Measurements from ENCODE around the gene SGK2. TPM values are rescaled to one million over a fixed set of nuclear protein-coding genes. Genes with fewer than 3 reads are reported as not detected.

SGK2 gene
- total and polyA plus RNA-seq, 2 of the 13 experiments (the other 11 are each of a cell fraction or from before 2014, with no cell fraction given), result 6.2 to 29.4 TPM

GRCh38 chr20:43567477-43567876 lies 8.7 kb downstream of the SGK2 start:
- 92% methylated on average over 9 of the region's 9 CpGs for WGBS (ENCODE audit: low lambda C conversion rate)

DNA sequence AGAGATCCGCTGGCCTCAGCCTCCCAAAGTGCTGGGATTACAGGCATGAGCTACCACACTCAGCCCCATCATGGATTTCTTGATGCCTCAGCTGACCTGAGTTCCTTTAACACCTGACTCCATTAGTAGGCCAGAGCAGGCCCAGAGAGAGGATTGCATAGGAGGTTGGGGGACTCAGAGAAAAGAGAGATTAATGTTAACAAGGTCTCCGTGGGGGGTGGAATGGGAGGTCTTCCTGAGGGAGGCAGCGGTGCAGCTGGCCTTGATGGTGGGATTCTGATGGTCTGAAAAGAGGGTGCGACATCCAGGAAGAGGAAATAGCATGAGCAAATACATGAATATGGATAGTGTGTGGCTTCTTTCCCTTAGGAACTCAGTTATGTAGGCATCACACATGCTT lies 9.9 kb downstream of the SGK2 start:
- DNase-seq (ENCODE audit: low spot score) (no peak), ATAC-seq (no peak), FAIRE-seq (no peak)
- no peaks in the 10 kb centered on the region for H3K79me2 ChIP-seq (ENCODE audit: insufficient read depth, low read length)
- H2AFZ ChIP-seq (ENCODE audit: low read length), result no peak overlapping the region
- no peak overlapping the region for H3K4me3 ChIP-seq (replicated peaks in 1 of 3; ENCODE audit: insufficient read depth in 1 of 3, low read depth in 2 of 3, low read length in 3 of 3)
- TF ChIP-seq DPF2 (CRISPR knock-in tag; IDR thresholded peaks at IDR 0.05; ENCODE audit: borderline replicate concordance, low read depth), result no peak
- TF ChIP-seq ZNF34 (CRISPR knock-in tag; IDR thresholded peaks at IDR 0.05; ENCODE audit: borderline replicate concordance), result no peak
- TF ChIP-seq ZNF280D (CRISPR knock-in tag; IDR thresholded peaks at IDR 0.05), result no peak
- TF ChIP-seq HES4 (CRISPR knock-in tag; IDR thresholded peaks at IDR 0.05; ENCODE audit: borderline replicate concordance), result no peak
- no peak for TF ChIP-seq ZBTB37 (CRISPR knock-in tag; IDR thresholded peaks at IDR 0.05)
- no peak for TF ChIP-seq AKAP8 (CRISPR knock-in tag; IDR thresholded peaks at IDR 0.05)
- in situ Hi-C loops (cut with HindIII; ENCODE audit: extremely low pct_ligation_motif_present, low pct_unique_long_range_greater_than_20kb), result no loop called here
- no TSS peak for BruUV-seq (replicated peaks)
- no peak overlapping the region for H3K4me2 ChIP-seq (ENCODE audit: low read depth, low read length)
- peaks cover 0 to 19% of the 10 kb centered on the region in 2 experiments; a peak in 4 of 5 replicates for H3K36me3 ChIP-seq (replicated peaks in 1 of 2; ENCODE audit: control insufficient read depth in 1 of 2, insufficient read depth in 2 of 2, low read length in 2 of 2)
- intact Hi-C loops (cut with micrococcal nuclease; ENCODE audit: unreplicated experiment), result no loop called here
- CTCF ChIA-PET (ENCODE audit: low intra/inter-chr PET ratio, low total read pairs), result no interaction called here
- 95% methylated on average over 4 of the region's 4 CpGs for WGBS (ENCODE audit: low lambda C conversion rate)
- no peak overlapping the region for H3K27ac ChIP-seq (ENCODE audit: extremely low read length, insufficient read depth, low read length)
- H3K9me3 ChIP-seq (ENCODE audit: low read length), result no peaks in the 10 kb centered on the region
- no peaks in the 10 kb centered on the region for H4K20me1 ChIP-seq (ENCODE audit: insufficient read depth, low read length)
- H3K4me1 ChIP-seq (ENCODE audit: insufficient read depth, low read length), result peaks cover 11% of the 10 kb centered on the region
- POLR2A ChIA-PET, result interaction anchor here (1.2 to 9.7 kb wide), 3 partner anchors 10 to 34 kb away, joined by 3 to 109 read pairs (median 13); partner anchors contain the start of genes IFT52 and SGK2
- no peak overlapping the region for H3K9ac ChIP-seq (ENCODE audit: insufficient read depth, low read depth, low read length)
- no peaks in the 10 kb centered on the region for H3K27me3 ChIP-seq (ENCODE audit: control insufficient read depth in 1 of 2, insufficient read depth in 2 of 2, low read length in 2 of 2)

More at GRCh38 chr20:43567477-43567876, 8.7 kb downstream of the SGK2 start:
- no peak for DNase-seq (ENCODE audit: low spot score)
- no peaks in the 10 kb centered on the region for H3K4me1 ChIP-seq (ENCODE audit: insufficient read depth, low read length)
- H4K20me1 ChIP-seq (ENCODE audit: insufficient read depth, low read length), result no peaks in the 10 kb centered on the region
- H3K79me2 ChIP-seq (ENCODE audit: insufficient read depth, low read length), result no peaks in the 10 kb centered on the region
- no peak for TF ChIP-seq ZNF451 (CRISPR knock-in tag; IDR thresholded peaks at IDR 0.05)
- TF ChIP-seq NFYB (CRISPR knock-in tag; IDR thresholded peaks at IDR 0.05), result no peak
- TF ChIP-seq PHF8 (CRISPR knock-in tag; IDR thresholded peaks at IDR 0.05), result 0 out of 2 replicates have a peak, but pooled peaks have one; percentile 25
- TF ChIP-seq HOXD1 (CRISPR knock-in tag; IDR thresholded peaks at IDR 0.05), result no peak
- no peak overlapping the region for H3K27ac ChIP-seq (ENCODE audit: extremely low read length, insufficient read depth, low read length)
- ChIA-PET CTCF (ENCODE audit: low intra/inter-chr PET ratio, low total read pairs) (no interaction called here), POLR2A (no interaction called here)
- no peak for FAIRE-seq
- in situ Hi-C loops (cut with HindIII; ENCODE audit: extremely low pct_ligation_motif_present, low pct_unique_long_range_greater_than_20kb), result no loop called here
- H3K9me3 ChIP-seq (ENCODE audit: low read length), result no peaks in the 10 kb centered on the region
- no TSS peak for BruUV-seq (replicated peaks)
- H3K27me3 ChIP-seq (ENCODE audit: control insufficient read depth in 1 of 2, insufficient read depth in 2 of 2, low read length in 2 of 2), result no peaks in the 10 kb centered on the region
- H3K4me3 ChIP-seq (replicated peaks in 1 of 3; ENCODE audit: insufficient read depth in 1 of 3, low read depth in 2 of 3, low read length in 3 of 3), result no peak overlapping the region
- H3K36me3 ChIP-seq (replicated peaks in 1 of 2; ENCODE audit: control insufficient read depth in 1 of 2, insufficient read depth in 2 of 2, low read length in 2 of 2), result peaks cover 0 to 19% of the 10 kb centered on the region in 2 experiments; a peak in 4 of 5 replicates
- no peak overlapping the region for H2AFZ ChIP-seq (ENCODE audit: low read length)
- no peak overlapping the region for H3K4me2 ChIP-seq (ENCODE audit: low read depth, low read length)
- intact Hi-C loops (cut with micrococcal nuclease; ENCODE audit: unreplicated experiment), result no loop called here
- ATAC-seq, result no peak
- H3K9ac ChIP-seq (ENCODE audit: insufficient read depth, low read depth, low read length), result no peak overlapping the region

Measured in HepG2 (cell line).